GM23338 (cell line): ENCODE results near the gene ANKRD11. TPM values are rescaled to one million over a fixed set of nuclear protein-coding genes. Genes with fewer than 3 reads are reported as not detected.

Experiments
- ATAC-seq: fragments of 200-7000 bp; cut with Tn5 transposase; 3 replicates; pipeline ENCODE4 v1.9.1; 2020
- DNase-seq: peaks from one replicate; pipeline ENCODE4 v3.0.0-alpha.2; 2015; ENCODE audit warnings: low spot score
- H2AFZ ChIP-seq: fragments of 200-600 bp; sonication (generic); 2 replicates; pipeline ENCODE4 v1.8.0; 2016; ENCODE audit warnings: antibody characterized with exemption, mild to moderate bottlenecking, moderate library complexity
- H3F3A ChIP-seq: fragments of 200-600 bp; sonication (generic); replicated peaks from 2 replicates; pipeline ENCODE4 v1.8.0; 2017; ENCODE audit warnings: antibody characterized with exemption, mixed run types, low read depth
- H3K27ac ChIP-seq: fragments of 200-600 bp; sonication (generic); 2 replicates; pipeline ENCODE4 v1.6.1; 2016; ENCODE audit warnings: low read depth
- H3K27me3 ChIP-seq: fragments of 200-600 bp; sonication (generic); 2 replicates; pipeline ENCODE4 v1.8.0; 2016; ENCODE audit warnings: mild to moderate bottlenecking, mixed run types, moderate library complexity; ENCODE audit not compliant: insufficient read depth
- H3K36me3 ChIP-seq: fragments of 200-600 bp; sonication (generic); 2 replicates; pipeline ENCODE4 v1.8.0; 2016; ENCODE audit warnings: mild to moderate bottlenecking; ENCODE audit not compliant: insufficient read depth
- H3K4me1 ChIP-seq: fragments of 200-600 bp; sonication (generic); 2 replicates; pipeline ENCODE4 v1.8.0; 2016; ENCODE audit warnings: mild to moderate bottlenecking, moderate library complexity; ENCODE audit not compliant: insufficient read depth
- H3K4me2 ChIP-seq: fragments of 200-600 bp; sonication (generic); 2 replicates; pipeline ENCODE4 v1.7.1; 2017; ENCODE audit warnings: mixed run types
- H3K4me3 ChIP-seq: fragments of 200-600 bp; sonication (generic); 2 replicates; pipeline ENCODE4 v1.6.1; 2016; ENCODE audit warnings: mixed run types
- H3K79me2 ChIP-seq: fragments of 200-600 bp; sonication (generic); replicated peaks from 2 replicates; pipeline ENCODE4 v1.8.0; 2017; ENCODE audit warnings: mild to moderate bottlenecking; ENCODE audit not compliant: insufficient read depth
- H3K9me2 ChIP-seq: fragments of 200-600 bp; sonication (generic); 2 replicates; pipeline ENCODE4 v1.8.0; 2017; ENCODE audit not compliant: insufficient read depth
- H4K20me1 ChIP-seq: fragments of 200-600 bp; sonication (generic); replicated peaks from 2 replicates; pipeline ENCODE4 v1.8.0; 2017; ENCODE audit warnings: mild to moderate bottlenecking; ENCODE audit not compliant: insufficient read depth
- H3K27ac Mint-ChIP-seq: 2 replicates; pipeline ENCODE4 v1.8.0; 2020; ENCODE audit warnings: inconsistent platforms, mild to moderate bottlenecking, moderate library complexity, mixed read lengths
- H3K27me3 Mint-ChIP-seq: 3 replicates; pipeline ENCODE4 v1.8.0; 2022; ENCODE audit warnings: low read depth, mild to moderate bottlenecking, moderate library complexity, mixed read lengths, inconsistent platforms; ENCODE audit not compliant: insufficient read depth, poor library complexity
- H3K36me3 Mint-ChIP-seq: 3 replicates; pipeline ENCODE4 v1.8.0; 2021; ENCODE audit warnings: low read depth, mild to moderate bottlenecking, inconsistent platforms, moderate library complexity, mixed read lengths
- H3K4me1 Mint-ChIP-seq: 3 replicates; pipeline ENCODE4 v1.8.0; 2020; ENCODE audit warnings: mild to moderate bottlenecking, inconsistent platforms, mixed read lengths
- H3K4me3 Mint-ChIP-seq: 3 replicates; pipeline ENCODE4 v1.8.0; 2021; ENCODE audit warnings: moderate library complexity, mild to moderate bottlenecking, inconsistent platforms, mixed read lengths
- H3K9me3 Mint-ChIP-seq: 3 replicates; pipeline ENCODE4 v1.8.0; 2020; ENCODE audit warnings: moderate library complexity, mild to moderate bottlenecking, inconsistent platforms, mixed read lengths
- CREB1 ChIP-seq: fragments of 250-450 bp; sonication (Bioruptor Pico); IDR thresholded peaks from 2 replicates; pipeline ENCODE4 v1.5.0; 2020; ENCODE audit warnings: low read depth, mild to moderate bottlenecking, moderate library complexity
- CTCF ChIP-seq, 2 experiments: fragments of 200-600 bp in 1 of 2; sonication (generic) in 1 of 2; conservative IDR thresholded peaks; 2 replicates each; pipeline versions ENCODE4 v1.5.1 to v1.6.1; 2016 to 2017; ENCODE audit warnings: antibody characterized with exemption in 2 of 2, low read depth in 2 of 2, mild to moderate bottlenecking in 2 of 2, moderate library complexity in 1 of 2
- EZH2 ChIP-seq: fragments of 200-600 bp; sonication (generic); IDR thresholded peaks from one replicate; pipeline ENCODE4 v1.8.0; 2017; ENCODE audit warnings: antibody characterized with exemption, mild to moderate bottlenecking, low read depth; ENCODE audit not compliant: unreplicated experiment
- EZH2phosphoT487 ChIP-seq: fragments of 200-600 bp; sonication (generic); IDR thresholded peaks from one replicate; pipeline ENCODE4 v1.8.1; 2018; ENCODE audit warnings: antibody characterized with exemption; ENCODE audit not compliant: unreplicated experiment
- JUNB ChIP-seq: IDR thresholded peaks from one replicate; pipeline ENCODE4 v1.6.1; 2016; ENCODE audit warnings: antibody characterized with exemption; ENCODE audit not compliant: unreplicated experiment
- POLR2AphosphoS5 ChIP-seq: IDR thresholded peaks from 2 replicates; pipeline ENCODE4 v1.6.1; 2016; ENCODE audit warnings: antibody characterized with exemption, low read depth
- ZNF114 ChIP-seq: fragments of 250-450 bp; sonication (Bioruptor Pico); IDR thresholded peaks from 2 replicates; pipeline ENCODE4 v1.5.0; 2020; ENCODE audit warnings: mild to moderate bottlenecking, moderate library complexity
- ZNF331 ChIP-seq: fragments of 250-450 bp; sonication (Bioruptor Pico); IDR thresholded peaks from 2 replicates; pipeline ENCODE4 v1.5.0; 2020; ENCODE audit warnings: low read depth, mild to moderate bottlenecking, moderate library complexity
- polyA plus RNA-seq: library from polyadenylated mRNA; unstranded; fragments of >200 nt; fragmentation: Nextera tagmentation; extraction: Ambion mirVana; gene quantifications from 2 replicates; pipeline ENCODE4 v1.2.1, GENCODE V29; 2016
- total RNA-seq: library from RNA; depleted of rRNA; stranded (reverse); fragments of >200 nt; shearing (Covaris generic); gene quantifications from 2 replicates; pipeline ENCODE4 v1.2.3, GENCODE V29; 2014
- TF ChIP-seq, protein P1 (sequence below): fragments of 250-450 bp; sonication (Bioruptor Pico); IDR thresholded peaks from 2 replicates; pipeline ENCODE4 v1.5.0; 2020; ENCODE audit warnings: mild to moderate bottlenecking, moderate library complexity

The ANKRD11 gene
- total and polyA plus RNA-seq, 2 experiments from 2014 or later, result 130 to 159 TPM

GRCh38 chr16:89314854-89315253, 175.5 kb downstream of the ANKRD11 start (continued):
- TF ChIP-seq CREB1 (CRISPR knock-in tag), result no peak
- TF ChIP-seq JUNB, result no peak
- TF ChIP-seq POLR2AphosphoS5, result no peak
- TF ChIP-seq EZH2phosphoT487, result no peak
- no peak for TF ChIP-seq ZNF331 (CRISPR knock-in tag)
- no peak for TF ChIP-seq EZH2
- TF ChIP-seq, protein P1, sequence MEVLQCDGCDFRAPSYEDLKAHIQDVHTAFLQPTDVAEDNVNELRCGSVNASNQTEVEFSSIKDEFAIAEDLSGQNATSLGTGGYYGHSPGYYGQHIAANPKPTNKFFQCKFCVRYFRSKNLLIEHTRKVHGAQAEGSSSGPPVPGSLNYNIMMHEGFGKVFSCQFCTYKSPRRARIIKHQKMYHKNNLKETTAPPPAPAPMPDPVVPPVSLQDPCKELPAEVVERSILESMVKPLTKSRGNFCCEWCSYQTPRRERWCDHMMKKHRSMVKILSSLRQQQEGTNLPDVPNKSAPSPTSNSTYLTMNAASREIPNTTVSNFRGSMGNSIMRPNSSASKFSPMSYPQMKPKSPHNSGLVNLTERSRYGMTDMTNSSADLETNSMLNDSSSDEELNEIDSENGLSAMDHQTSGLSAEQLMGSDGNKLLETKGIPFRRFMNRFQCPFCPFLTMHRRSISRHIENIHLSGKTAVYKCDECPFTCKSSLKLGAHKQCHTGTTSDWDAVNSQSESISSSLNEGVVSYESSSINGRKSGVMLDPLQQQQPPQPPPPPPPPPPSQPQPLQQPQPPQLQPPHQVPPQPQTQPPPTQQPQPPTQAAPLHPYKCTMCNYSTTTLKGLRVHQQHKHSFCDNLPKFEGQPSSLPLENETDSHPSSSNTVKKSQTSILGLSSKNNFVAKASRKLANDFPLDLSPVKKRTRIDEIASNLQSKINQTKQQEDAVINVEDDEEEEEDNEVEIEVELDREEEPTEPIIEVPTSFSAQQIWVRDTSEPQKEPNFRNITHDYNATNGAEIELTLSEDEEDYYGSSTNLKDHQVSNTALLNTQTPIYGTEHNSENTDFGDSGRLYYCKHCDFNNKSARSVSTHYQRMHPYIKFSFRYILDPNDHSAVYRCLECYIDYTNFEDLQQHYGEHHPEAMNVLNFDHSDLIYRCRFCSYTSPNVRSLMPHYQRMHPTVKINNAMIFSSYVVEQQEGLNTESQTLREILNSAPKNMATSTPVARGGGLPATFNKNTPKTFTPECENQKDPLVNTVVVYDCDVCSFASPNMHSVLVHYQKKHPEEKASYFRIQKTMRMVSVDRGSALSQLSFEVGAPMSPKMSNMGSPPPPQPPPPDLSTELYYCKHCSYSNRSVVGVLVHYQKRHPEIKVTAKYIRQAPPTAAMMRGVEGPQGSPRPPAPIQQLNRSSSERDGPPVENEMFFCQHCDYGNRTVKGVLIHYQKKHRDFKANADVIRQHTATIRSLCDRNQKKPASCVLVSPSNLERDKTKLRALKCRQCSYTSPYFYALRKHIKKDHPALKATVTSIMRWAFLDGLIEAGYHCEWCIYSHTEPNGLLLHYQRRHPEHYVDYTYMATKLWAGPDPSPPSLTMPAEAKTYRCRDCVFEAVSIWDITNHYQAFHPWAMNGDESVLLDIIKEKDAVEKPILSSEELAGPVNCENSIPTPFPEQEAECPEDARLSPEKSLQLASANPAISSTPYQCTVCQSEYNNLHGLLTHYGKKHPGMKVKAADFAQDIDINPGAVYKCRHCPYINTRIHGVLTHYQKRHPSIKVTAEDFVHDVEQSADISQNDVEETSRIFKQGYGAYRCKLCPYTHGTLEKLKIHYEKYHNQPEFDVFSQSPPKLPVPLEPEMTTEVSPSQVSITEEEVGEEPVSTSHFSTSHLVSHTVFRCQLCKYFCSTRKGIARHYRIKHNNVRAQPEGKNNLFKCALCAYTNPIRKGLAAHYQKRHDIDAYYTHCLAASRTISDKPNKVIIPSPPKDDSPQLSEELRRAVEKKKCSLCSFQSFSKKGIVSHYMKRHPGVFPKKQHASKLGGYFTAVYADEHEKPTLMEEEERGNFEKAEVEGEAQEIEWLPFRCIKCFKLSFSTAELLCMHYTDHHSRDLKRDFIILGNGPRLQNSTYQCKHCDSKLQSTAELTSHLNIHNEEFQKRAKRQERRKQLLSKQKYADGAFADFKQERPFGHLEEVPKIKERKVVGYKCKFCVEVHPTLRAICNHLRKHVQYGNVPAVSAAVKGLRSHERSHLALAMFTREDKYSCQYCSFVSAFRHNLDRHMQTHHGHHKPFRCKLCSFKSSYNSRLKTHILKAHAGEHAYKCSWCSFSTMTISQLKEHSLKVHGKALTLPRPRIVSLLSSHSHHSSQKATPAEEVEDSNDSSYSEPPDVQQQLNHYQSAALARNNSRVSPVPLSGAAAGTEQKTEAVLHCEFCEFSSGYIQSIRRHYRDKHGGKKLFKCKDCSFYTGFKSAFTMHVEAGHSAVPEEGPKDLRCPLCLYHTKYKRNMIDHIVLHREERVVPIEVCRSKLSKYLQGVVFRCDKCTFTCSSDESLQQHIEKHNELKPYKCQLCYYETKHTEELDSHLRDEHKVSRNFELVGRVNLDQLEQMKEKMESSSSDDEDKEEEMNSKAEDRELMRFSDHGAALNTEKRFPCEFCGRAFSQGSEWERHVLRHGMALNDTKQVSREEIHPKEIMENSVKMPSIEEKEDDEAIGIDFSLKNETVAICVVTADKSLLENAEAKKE, result no peak
- TF ChIP-seq ZNF114, result no peak

GRCh38 chr16:89314357-89314756, 176.0 kb downstream of the ANKRD11 start:
- peak; percentile 9; the same call in 1 of the 3 replicates for ATAC-seq
- H3F3A ChIP-seq, result peaks cover 3% of the 10 kb centered on the region
- Mint-ChIP-seq H3K4me1 (peaks cover 52% of the 10 kb centered on the region), H3K4me3 (no peak overlapping the region), H3K27ac (peak overlapping the region; percentile 22; the same call in 1 of the 2 replicates), H3K36me3 (peaks cover 44% of the 10 kb centered on the region), H3K27me3 (peaks cover 35% of the 10 kb centered on the region), H3K9me3 (no peaks in the 10 kb centered on the region; the same call in 2 of the 3 replicates)
- H3K4me2 ChIP-seq, result no peak overlapping the region
- no peak for DNase-seq
- no peak overlapping the region for H3K27ac ChIP-seq
- no peaks in the 10 kb centered on the region; the same call in 1 of the 2 replicates for H3K36me3 ChIP-seq
- H3K9me2 ChIP-seq, result no peaks in the 10 kb centered on the region
- H3K4me3 ChIP-seq, result no peak overlapping the region
- H3K4me1 ChIP-seq, result peaks cover 24% of the 10 kb centered on the region
- H2AFZ ChIP-seq, result no peak overlapping the region
- H3K79me2 ChIP-seq, result peaks cover 100% of the 10 kb centered on the region
- H4K20me1 ChIP-seq, result peaks cover 69% of the 10 kb centered on the region
- H3K27me3 ChIP-seq, result no peaks in the 10 kb centered on the region
- TF ChIP-seq POLR2AphosphoS5 (no peak), CREB1 (CRISPR knock-in tag) (no peak), CTCF (conservative IDR thresholded peaks at IDR 0.05; ENCODE audit: low read depth in 2 of 2) (no peak)
